Peyer's patch (tissue), 4 donors: ENCODE results near the gene ANK2. TPM values are rescaled to one million over a fixed set of nuclear protein-coding genes. Genes with fewer than 3 reads are reported as not detected.

Experiments
- DNase-seq, 3 donors: peaks; one replicate each; pipeline ENCODE4 v3.0.0-alpha.2; 2017 to 2019
- H3K27ac ChIP-seq, 4 donors: fragments of 200-600 bp; sonication (generic); one replicate each; pipeline ENCODE4 v1.5.1; 2016 to 2019
- H3K27me3 ChIP-seq, 2 donors: fragments of 200-600 bp; sonication (generic); one replicate each; pipeline ENCODE4 v1.5.1; 2019
- H3K36me3 ChIP-seq, 3 donors: fragments of 200-600 bp; sonication (generic); one replicate each; pipeline ENCODE4 v1.5.1; 2016 to 2019
- H3K4me1 ChIP-seq, 4 donors: fragments of 200-600 bp; sonication (generic); one replicate each; pipeline ENCODE4 v1.5.1; 2016 to 2019
- H3K4me3 ChIP-seq, 4 donors: fragments of 200-600 bp; sonication (generic); 1 replicate in 3 of 4; 2 replicates in 1 of 4; pipeline ENCODE4 v1.5.1; 2016 to 2019; ENCODE audit warnings: mild to moderate bottlenecking in 1 of 4
- H3K9me3 ChIP-seq, 4 donors: fragments of 200-600 bp; sonication (generic); one replicate each; pipeline ENCODE4 v1.5.1; 2016 to 2019; ENCODE audit warnings: mild to moderate bottlenecking in 1 of 4
- CTCF ChIP-seq, 6 experiments: fragments of 450-650 bp in 4 of 6; fragments of 200-600 bp in 2 of 6; sonication (generic) in 1 of 6; IDR thresholded peaks; one replicate each; pipeline ENCODE4 v1.5.1; 2017 to 2019; ENCODE audit warnings: antibody characterized with exemption in 6 of 6, mild to moderate bottlenecking in 3 of 6, moderate library complexity in 1 of 6
- POLR2A ChIP-seq, 2 donors: fragments of 450-650 bp; IDR thresholded peaks; one replicate each; pipeline ENCODE4 v1.5.1; 2017; ENCODE audit warnings: antibody characterized with exemption in 2 of 2, mild to moderate bottlenecking in 2 of 2, moderate library complexity in 2 of 2
- total RNA-seq, 4 donors: library from RNA; depleted of rRNA; stranded (reverse); fragments of >200 nt; gene quantifications; one replicate each; pipeline ENCODE4 v1.1.0, GENCODE V29; 2016

ANK2 gene
- total RNA-seq, 4 donors from 2014 or later: 5.3 to 85.0 (median 21.1) TPM

GRCh38 chr4:113397114-113397701, 347.8 kb downstream of the ANK2 start:
- Histone ChIP-seq H3K36me3 (no peaks in the 10 kb centered on the region), H3K9me3 (no peaks in the 10 kb centered on the region), H3K27me3 (no peaks in the 10 kb centered on the region), H3K4me1 (no peaks in the 10 kb centered on the region), H3K4me3 (no peak overlapping the region), H3K27ac (no peak overlapping the region)
- TF ChIP-seq POLR2A (IDR thresholded peaks at IDR 0.05) (no peak), CTCF (IDR thresholded peaks at IDR 0.05) (no peak)
- DNase-seq: no peak

GRCh38 chr4:113398441-113399143, 349.1 kb downstream of the ANK2 start:
- no peak for TF ChIP-seq CTCF (IDR thresholded peaks at IDR 0.05)
- no peak for TF ChIP-seq POLR2A (IDR thresholded peaks at IDR 0.05)
- Histone ChIP-seq H3K36me3 (no peaks in the 10 kb centered on the region), H3K27me3 (no peaks in the 10 kb centered on the region), H3K9me3 (no peaks in the 10 kb centered on the region), H3K27ac (no peak overlapping the region), H3K4me1 (no peaks in the 10 kb centered on the region), H3K4me3 (no peak overlapping the region)
- DNase-seq: no peak

- Histone ChIP-seq H3K4me1 (no peaks in the 10 kb centered on the region), H3K27ac (no peak overlapping the region), H3K4me3 (no peak overlapping the region), H3K9me3 (no peaks in the 10 kb centered on the region), H3K27me3 (no peaks in the 10 kb centered on the region), H3K36me3 (no peaks in the 10 kb centered on the region)
- TF ChIP-seq CTCF (IDR thresholded peaks at IDR 0.05) (no peak), POLR2A (IDR thresholded peaks at IDR 0.05) (no peak)
- DNase-seq: no peak
Observed at GRCh38 chr4:113404167-113404571, 354.7 kb downstream of the ANK2 start.

- no peak for TF ChIP-seq CTCF (IDR thresholded peaks at IDR 0.05)
- no peak for TF ChIP-seq POLR2A (IDR thresholded peaks at IDR 0.05)
- DNase-seq: no peak
- Histone ChIP-seq H3K27ac (no peak overlapping the region), H3K36me3 (no peaks in the 10 kb centered on the region), H3K9me3 (no peaks in the 10 kb centered on the region), H3K4me1 (no peaks in the 10 kb centered on the region), H3K4me3 (no peak overlapping the region), H3K27me3 (no peaks in the 10 kb centered on the region)
Observed at GRCh38 chr4:113404841-113405240, 355.4 kb downstream of the ANK2 start.

GRCh38 chr4:113405874-113406722, 356.6 kb downstream of the ANK2 start:
- Histone ChIP-seq H3K4me3 (no peak overlapping the region), H3K4me1 (no peaks in the 10 kb centered on the region), H3K27ac (no peak overlapping the region), H3K9me3 (no peaks in the 10 kb centered on the region), H3K27me3 (no peaks in the 10 kb centered on the region), H3K36me3 (no peaks in the 10 kb centered on the region)
- TF ChIP-seq POLR2A (IDR thresholded peaks at IDR 0.05) (no peak), CTCF (IDR thresholded peaks at IDR 0.05) (no peak)
- no peak for DNase-seq
